ENCODE measurements around the gene FLT4.

The FLT4 gene

DNA sequence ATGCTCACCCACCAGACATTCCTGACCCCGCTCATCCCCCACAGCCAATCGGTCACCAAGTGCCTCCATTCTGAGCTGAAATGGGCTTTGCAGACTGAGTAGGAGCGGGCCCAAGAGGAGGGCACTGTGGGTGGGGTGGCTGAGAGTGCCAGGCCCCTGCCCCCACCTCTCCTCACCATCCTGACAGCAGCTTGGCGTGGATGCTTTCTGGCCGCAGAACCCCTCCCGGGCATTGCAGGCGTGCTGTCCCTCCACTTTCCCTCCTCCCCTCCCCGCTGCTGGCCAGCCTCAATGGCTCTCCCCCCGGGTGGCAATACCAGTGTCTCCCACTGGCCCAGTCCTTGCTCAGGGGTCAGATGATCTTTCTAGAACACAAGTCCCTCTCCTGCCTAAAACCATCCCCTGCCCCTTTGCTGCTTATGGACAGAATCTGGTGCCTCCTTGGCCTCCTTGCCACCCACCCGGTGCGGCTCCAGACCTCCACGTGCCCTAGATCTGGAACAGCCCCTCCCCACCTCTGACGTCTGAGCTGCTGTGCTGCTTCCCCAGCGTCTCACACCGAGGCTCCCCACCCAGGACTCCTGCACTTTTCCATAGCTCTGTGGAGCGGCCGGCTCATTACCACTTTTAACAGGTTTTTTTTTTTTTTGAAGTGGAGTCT is 6.1 kb downstream of the FLT4 start:
- Histone ChIP-seq H3K36me3 (ENCODE audit: control insufficient read depth in 1 of 2, insufficient read depth in 2 of 2, low read length in 2 of 2) (no peaks in the 10 kb centered on the region), H3K9ac (ENCODE audit: low read depth in 1 of 2, low read length in 2 of 2) (no peak overlapping the region), H3K27ac (ENCODE audit: low read depth, low read length) (no peak overlapping the region), H3K27me3 (ENCODE audit: control insufficient read depth in 1 of 2, insufficient read depth in 2 of 2, low read length in 2 of 2) (peaks cover 5 to 11% of the 10 kb centered on the region in 2 donors), H3K9me3 (ENCODE audit: control insufficient read depth in 1 of 2, low read length in 2 of 2) (no peaks in the 10 kb centered on the region), H3K4me3 (ENCODE audit: low read depth in 1 of 2, low read length in 2 of 2) (no peak overlapping the region), H3K4me1 (ENCODE audit: control insufficient read depth in 1 of 2, insufficient read depth in 2 of 2, low read length in 2 of 2) (no peaks in the 10 kb centered on the region)

DNA sequence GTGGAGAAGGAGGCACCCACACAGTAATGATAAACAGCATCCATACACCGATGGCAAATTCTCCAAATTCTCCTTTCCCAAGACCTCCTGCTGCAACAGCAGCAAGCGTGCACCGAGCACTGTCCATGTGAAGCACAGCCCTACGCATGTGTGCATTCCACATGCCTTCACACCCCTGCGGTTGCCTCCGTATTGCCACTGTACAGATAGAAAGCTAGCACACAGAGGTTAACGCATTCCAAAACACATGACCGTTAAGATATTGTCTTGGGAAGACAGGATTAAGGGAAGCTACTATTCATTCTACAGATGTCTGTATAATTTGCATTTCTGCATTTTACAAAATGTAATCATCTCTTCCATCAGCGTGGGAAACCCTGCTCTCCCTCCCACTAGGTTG is 6.6 kb downstream of the FLT4 start:
- Histone ChIP-seq H3K9me3 (ENCODE audit: control insufficient read depth in 1 of 2, low read length in 2 of 2) (no peaks in the 10 kb centered on the region), H3K36me3 (ENCODE audit: control insufficient read depth in 1 of 2, insufficient read depth in 2 of 2, low read length in 2 of 2) (no peaks in the 10 kb centered on the region), H3K27ac (ENCODE audit: low read depth, low read length) (no peak overlapping the region), H3K9ac (ENCODE audit: low read depth in 1 of 2, low read length in 2 of 2) (no peak overlapping the region), H3K4me1 (ENCODE audit: control insufficient read depth in 1 of 2, insufficient read depth in 2 of 2, low read length in 2 of 2) (no peaks in the 10 kb centered on the region), H3K27me3 (ENCODE audit: control insufficient read depth in 1 of 2, insufficient read depth in 2 of 2, low read length in 2 of 2) (peaks cover 0 to 6% of the 10 kb centered on the region in 2 donors), H3K4me3 (ENCODE audit: low read depth in 1 of 2, low read length in 2 of 2) (no peak overlapping the region)

DNA sequence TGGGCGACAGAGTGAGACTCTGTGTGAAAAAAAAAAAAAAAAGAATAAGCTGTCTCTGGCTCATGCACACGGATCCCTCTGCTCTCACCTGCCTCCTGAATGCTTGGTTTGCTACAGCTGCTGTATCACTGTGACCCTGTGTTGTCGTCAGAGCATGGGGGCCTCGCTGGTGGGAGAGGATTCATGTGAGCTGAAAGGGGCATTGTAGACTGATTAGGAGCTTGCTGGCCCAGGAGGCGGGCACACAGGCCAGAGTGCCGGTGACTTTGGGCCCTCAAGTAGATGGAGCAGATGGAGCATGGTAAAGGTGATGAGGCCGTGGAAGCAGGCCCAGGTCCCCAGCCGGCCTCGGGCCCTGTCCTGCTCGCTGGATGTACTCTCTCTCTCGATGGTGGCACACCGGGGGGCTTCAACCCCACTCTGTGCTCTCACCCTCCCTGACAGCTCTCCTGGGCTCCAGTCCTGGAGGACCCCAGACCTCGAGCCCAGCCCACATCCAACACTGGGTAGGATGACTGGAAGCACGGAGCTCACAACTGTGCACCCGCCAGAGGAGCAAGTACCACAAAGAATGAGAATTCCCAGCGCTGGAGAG is 7.1 kb downstream of the FLT4 start:
- no peaks in the 10 kb centered on the region for H3K4me1 ChIP-seq (ENCODE audit: control insufficient read depth in 1 of 2, insufficient read depth in 2 of 2, low read length in 2 of 2)
- H3K36me3 ChIP-seq (ENCODE audit: control insufficient read depth in 1 of 2, insufficient read depth in 2 of 2, low read length in 2 of 2) = no peaks in the 10 kb centered on the region
- H3K4me3 ChIP-seq (ENCODE audit: low read depth in 1 of 2, low read length in 2 of 2) = no peak overlapping the region
- no peak overlapping the region for H3K9ac ChIP-seq (ENCODE audit: low read depth in 1 of 2, low read length in 2 of 2)
- H3K27ac ChIP-seq (ENCODE audit: low read depth, low read length) = no peak overlapping the region
- no peaks in the 10 kb centered on the region for H3K9me3 ChIP-seq (ENCODE audit: control insufficient read depth in 1 of 2, low read length in 2 of 2)
- peaks cover 0 to 4% of the 10 kb centered on the region in 2 donors for H3K27me3 ChIP-seq (ENCODE audit: control insufficient read depth in 1 of 2, insufficient read depth in 2 of 2, low read length in 2 of 2)

DNA sequence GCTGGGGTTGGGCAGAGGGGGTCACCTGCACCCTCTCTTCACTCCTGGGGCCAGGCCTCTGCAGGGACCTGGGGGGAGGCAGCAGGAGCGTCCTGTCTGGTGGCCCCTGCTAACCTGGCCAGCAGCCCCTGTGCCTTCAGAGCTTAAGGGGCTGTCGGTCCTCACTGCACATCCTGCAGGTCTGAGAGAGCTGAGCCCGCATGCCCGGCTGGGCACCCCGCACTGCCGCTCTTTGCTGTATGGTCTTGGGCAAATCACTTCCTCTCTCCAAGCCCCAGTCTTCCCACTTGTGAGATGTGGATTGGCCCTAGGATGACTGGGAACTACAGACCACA is 7.9 kb downstream of the FLT4 start:
- H3K4me3 ChIP-seq (ENCODE audit: low read depth in 1 of 2, low read length in 2 of 2) = no peak overlapping the region
- no peak overlapping the region for H3K9ac ChIP-seq (ENCODE audit: low read depth in 1 of 2, low read length in 2 of 2)
- H3K36me3 ChIP-seq (ENCODE audit: control insufficient read depth in 1 of 2, insufficient read depth in 2 of 2, low read length in 2 of 2) = no peaks in the 10 kb centered on the region
- no peaks in the 10 kb centered on the region for H3K27me3 ChIP-seq (ENCODE audit: control insufficient read depth in 1 of 2, insufficient read depth in 2 of 2, low read length in 2 of 2)
- no peak overlapping the region for H3K27ac ChIP-seq (ENCODE audit: low read depth, low read length)
- no peaks in the 10 kb centered on the region for H3K4me1 ChIP-seq (ENCODE audit: control insufficient read depth in 1 of 2, insufficient read depth in 2 of 2, low read length in 2 of 2)
- no peaks in the 10 kb centered on the region for H3K9me3 ChIP-seq (ENCODE audit: control insufficient read depth in 1 of 2, low read length in 2 of 2)

DNA sequence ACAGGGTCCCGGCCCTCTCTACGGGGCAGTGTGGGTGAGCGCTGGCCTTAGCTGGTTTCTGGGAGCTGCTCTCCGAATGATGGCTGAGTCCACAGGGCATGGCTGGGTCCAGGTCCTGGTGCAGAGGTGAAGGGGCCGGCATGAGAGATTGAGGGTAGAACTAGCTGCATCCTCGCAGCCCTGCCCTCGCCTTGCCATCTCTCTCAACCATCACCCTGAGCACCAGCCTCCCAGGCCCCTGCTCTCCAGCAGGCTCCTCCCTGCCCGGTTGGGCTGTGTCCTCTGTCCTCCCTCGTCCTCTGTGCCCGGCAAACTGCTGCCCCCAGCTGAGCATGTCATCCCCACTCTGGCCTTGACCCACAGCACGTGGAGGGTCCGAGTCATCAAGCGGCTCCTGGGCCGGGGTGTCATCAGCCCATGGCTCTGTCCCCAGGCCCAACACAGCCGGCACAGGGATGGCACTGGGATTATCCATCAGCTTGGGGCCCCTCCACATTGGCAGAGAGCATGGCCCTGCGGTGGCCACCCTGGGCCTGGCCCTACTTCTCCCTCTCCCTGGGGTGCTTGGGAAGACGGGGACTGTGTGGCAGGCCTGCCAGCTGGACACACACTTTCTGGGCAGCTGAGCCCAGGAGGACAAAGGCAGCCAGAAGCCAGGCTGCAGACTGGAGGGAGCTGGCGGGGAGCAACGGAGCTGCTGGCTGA is 8.4 kb downstream of the FLT4 start:
- Histone ChIP-seq H3K9ac (ENCODE audit: low read depth in 1 of 2, low read length in 2 of 2) (no peak overlapping the region), H3K4me3 (ENCODE audit: low read depth in 1 of 2, low read length in 2 of 2) (no peak overlapping the region), H3K27me3 (ENCODE audit: control insufficient read depth in 1 of 2, insufficient read depth in 2 of 2, low read length in 2 of 2) (no peaks in the 10 kb centered on the region), H3K36me3 (ENCODE audit: control insufficient read depth in 1 of 2, insufficient read depth in 2 of 2, low read length in 2 of 2) (no peaks in the 10 kb centered on the region), H3K9me3 (ENCODE audit: control insufficient read depth in 1 of 2, low read length in 2 of 2) (no peaks in the 10 kb centered on the region), H3K4me1 (ENCODE audit: control insufficient read depth in 1 of 2, insufficient read depth in 2 of 2, low read length in 2 of 2) (no peaks in the 10 kb centered on the region), H3K27ac (ENCODE audit: low read depth, low read length) (no peak overlapping the region)

DNA sequence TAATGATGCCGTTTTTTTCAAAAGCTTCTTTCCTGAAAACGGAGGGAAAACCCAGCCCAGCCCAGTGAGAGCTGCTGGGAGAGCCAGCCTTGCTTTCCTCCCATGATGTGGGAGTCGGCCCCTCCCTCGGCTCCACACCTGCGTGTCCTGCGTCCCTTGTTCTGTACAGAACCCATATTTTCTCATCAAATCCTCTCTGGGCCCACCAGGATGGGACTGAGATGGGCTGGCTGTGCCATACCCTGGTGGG is 8.9 kb downstream of the FLT4 start:
- no peak overlapping the region for H3K9ac ChIP-seq (ENCODE audit: low read depth in 1 of 2, low read length in 2 of 2)
- no peak overlapping the region for H3K4me3 ChIP-seq (ENCODE audit: low read depth in 1 of 2, low read length in 2 of 2)
- H3K9me3 ChIP-seq (ENCODE audit: control insufficient read depth in 1 of 2, low read length in 2 of 2) = no peaks in the 10 kb centered on the region
- H3K27me3 ChIP-seq (ENCODE audit: control insufficient read depth in 1 of 2, insufficient read depth in 2 of 2, low read length in 2 of 2) = no peaks in the 10 kb centered on the region
- H3K27ac ChIP-seq (ENCODE audit: low read depth, low read length) = no peak overlapping the region
- H3K36me3 ChIP-seq (ENCODE audit: control insufficient read depth in 1 of 2, insufficient read depth in 2 of 2, low read length in 2 of 2) = no peaks in the 10 kb centered on the region
- no peaks in the 10 kb centered on the region for H3K4me1 ChIP-seq (ENCODE audit: control insufficient read depth in 1 of 2, insufficient read depth in 2 of 2, low read length in 2 of 2)

DNA sequence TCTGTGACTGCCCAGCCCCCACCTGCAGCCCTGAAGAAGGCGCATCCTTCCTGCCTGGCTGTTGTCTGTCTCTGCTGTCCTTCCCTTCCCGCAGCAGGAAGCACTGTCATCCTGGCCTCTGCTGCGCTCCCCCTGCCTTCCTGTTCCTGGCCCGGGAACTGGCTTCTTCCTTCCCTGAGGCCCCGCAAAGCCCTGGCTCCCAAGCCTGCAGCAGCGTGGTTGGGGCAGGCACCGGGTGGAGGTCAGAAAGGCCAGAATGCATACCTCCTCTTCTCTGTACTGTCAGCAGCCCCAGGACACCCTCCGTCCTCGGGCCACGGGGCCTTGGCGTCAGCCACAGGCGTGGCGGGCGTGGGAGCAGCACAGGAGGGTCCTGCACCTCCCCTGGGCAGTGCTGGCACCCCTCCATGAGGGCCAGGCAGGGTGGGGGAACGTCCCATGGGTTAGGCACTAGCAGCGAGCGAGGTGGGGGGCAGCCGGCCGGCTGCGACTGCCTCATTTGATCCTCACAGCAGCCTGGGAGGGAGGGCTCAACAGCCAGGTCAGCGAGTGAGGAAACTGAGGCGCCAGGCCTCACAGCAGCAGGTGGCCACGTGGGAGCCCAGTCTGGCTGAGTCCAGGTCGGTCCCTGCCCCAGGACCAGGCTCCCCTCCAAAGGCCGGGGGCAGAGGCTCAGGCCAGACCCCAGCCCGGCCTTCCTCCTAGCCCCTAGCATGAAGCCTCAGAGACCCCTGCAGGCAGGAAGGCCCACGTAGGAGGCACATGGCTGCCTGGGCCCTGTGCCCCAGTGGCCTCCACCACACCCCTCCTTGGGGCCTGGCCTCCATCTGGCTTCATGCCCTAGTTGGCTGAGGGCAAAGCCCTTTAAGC is 9.4 kb downstream of the FLT4 start:
- H3K27ac ChIP-seq (ENCODE audit: low read depth, low read length) = no peak overlapping the region
- no peaks in the 10 kb centered on the region for H3K27me3 ChIP-seq (ENCODE audit: control insufficient read depth in 1 of 2, insufficient read depth in 2 of 2, low read length in 2 of 2)
- no peaks in the 10 kb centered on the region for H3K9me3 ChIP-seq (ENCODE audit: control insufficient read depth in 1 of 2, low read length in 2 of 2)
- H3K4me3 ChIP-seq (ENCODE audit: low read depth in 1 of 2, low read length in 2 of 2) = no peak overlapping the region
- H3K4me1 ChIP-seq (ENCODE audit: control insufficient read depth in 1 of 2, insufficient read depth in 2 of 2, low read length in 2 of 2) = no peaks in the 10 kb centered on the region
- H3K9ac ChIP-seq (ENCODE audit: low read depth in 1 of 2, low read length in 2 of 2) = no peak overlapping the region
- no peaks in the 10 kb centered on the region for H3K36me3 ChIP-seq (ENCODE audit: control insufficient read depth in 1 of 2, insufficient read depth in 2 of 2, low read length in 2 of 2)

DNA sequence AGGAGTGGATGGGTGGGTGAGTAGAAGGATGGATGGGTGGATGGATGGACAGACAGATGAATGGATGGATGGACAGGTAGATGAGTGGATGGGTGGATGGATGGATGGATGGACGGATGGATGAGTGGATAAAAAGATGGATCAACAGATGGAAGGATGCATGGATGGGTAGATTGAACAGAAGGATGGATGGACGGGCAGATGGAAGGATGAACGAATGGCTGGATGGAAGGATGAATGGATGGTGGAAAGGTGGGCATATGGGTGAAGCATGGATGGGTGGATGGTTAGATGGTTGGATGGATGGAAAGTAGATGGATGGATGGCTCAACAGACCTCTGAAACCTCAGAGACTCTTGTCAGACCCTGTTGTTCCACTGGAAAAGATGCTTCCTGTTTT is 10.1 kb downstream of the FLT4 start:
- Histone ChIP-seq H3K4me1 (ENCODE audit: control insufficient read depth in 1 of 2, insufficient read depth in 2 of 2, low read length in 2 of 2) (no peaks in the 10 kb centered on the region), H3K4me3 (ENCODE audit: low read depth in 1 of 2, low read length in 2 of 2) (no peak overlapping the region), H3K9ac (ENCODE audit: low read depth in 1 of 2, low read length in 2 of 2) (no peak overlapping the region), H3K36me3 (ENCODE audit: control insufficient read depth in 1 of 2, insufficient read depth in 2 of 2, low read length in 2 of 2) (no peaks in the 10 kb centered on the region), H3K27me3 (ENCODE audit: control insufficient read depth in 1 of 2, insufficient read depth in 2 of 2, low read length in 2 of 2) (no peaks in the 10 kb centered on the region), H3K27ac (ENCODE audit: low read depth, low read length) (no peak overlapping the region), H3K9me3 (ENCODE audit: control insufficient read depth in 1 of 2, low read length in 2 of 2) (no peaks in the 10 kb centered on the region)

DNA sequence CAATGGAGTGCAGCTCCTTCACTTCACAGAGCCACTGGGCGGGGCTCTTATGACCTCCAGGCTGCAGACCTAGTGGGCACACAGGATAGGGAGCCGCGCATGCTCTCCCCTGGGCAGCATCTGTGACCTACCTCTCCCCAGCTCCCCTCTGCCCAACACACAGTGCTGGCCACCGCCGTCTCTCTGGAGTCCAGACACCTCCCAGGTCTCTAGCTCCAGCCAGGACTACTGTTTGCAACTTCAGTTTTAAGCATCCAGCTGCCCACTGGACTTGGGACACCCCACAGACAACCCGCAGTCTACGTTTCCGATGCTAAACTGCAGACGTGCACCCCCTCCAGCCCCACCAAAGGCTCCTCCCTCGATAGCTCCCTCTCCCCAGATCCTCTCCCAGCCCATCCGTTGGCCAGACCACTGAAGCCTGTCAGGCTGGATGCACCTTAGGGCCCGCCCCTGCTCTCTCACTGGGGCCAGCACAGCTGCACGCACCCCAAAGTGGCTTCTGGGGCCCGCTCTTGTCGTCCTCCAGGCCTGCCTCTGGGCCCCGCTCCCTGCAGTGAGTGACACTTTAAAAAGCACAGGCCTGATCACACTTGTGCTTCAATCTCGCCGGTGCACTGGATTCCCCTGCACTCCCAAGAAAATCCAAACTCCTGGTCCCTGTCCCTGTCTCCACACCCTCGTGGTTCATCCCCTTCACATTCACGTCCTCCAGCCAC is 11.3 kb downstream of the FLT4 start:
- Histone ChIP-seq H3K27ac (ENCODE audit: low read depth, low read length) (no peak overlapping the region), H3K9ac (ENCODE audit: low read depth in 1 of 2, low read length in 2 of 2) (no peak overlapping the region), H3K4me3 (ENCODE audit: low read depth in 1 of 2, low read length in 2 of 2) (no peak overlapping the region), H3K9me3 (ENCODE audit: control insufficient read depth in 1 of 2, low read length in 2 of 2) (no peaks in the 10 kb centered on the region), H3K4me1 (ENCODE audit: control insufficient read depth in 1 of 2, insufficient read depth in 2 of 2, low read length in 2 of 2) (no peaks in the 10 kb centered on the region), H3K27me3 (ENCODE audit: control insufficient read depth in 1 of 2, insufficient read depth in 2 of 2, low read length in 2 of 2) (no peaks in the 10 kb centered on the region), H3K36me3 (ENCODE audit: control insufficient read depth in 1 of 2, insufficient read depth in 2 of 2, low read length in 2 of 2) (no peaks in the 10 kb centered on the region)
